Neutrophil (primary cell): ENCODE results near the gene PCDHA7.
"Not testable (repeated sequence)": the region's sequence is repeated elsewhere in the genome, so short reads cannot be mapped to it uniquely, and the experiment has no call there.

Experiments used
- H3K27ac ChIP-seq: fragments of 200-600 bp; sonication (generic); 2 replicates; pipeline ENCODE4 v1.5.1; 2016; ENCODE audit warnings: mild to moderate bottlenecking, moderate library complexity
- H3K27me3 ChIP-seq: fragments of 200-600 bp; sonication (generic); 2 replicates; pipeline ENCODE4 v1.6.0; 2016; ENCODE audit warnings: mild to moderate bottlenecking
- H3K36me3 ChIP-seq: fragments of 200-600 bp; sonication (generic); 2 replicates; pipeline ENCODE4 v1.5.1; 2017
- H3K4me1 ChIP-seq, 2 experiments: fragments of 200-600 bp in 1 of 2; sonication (generic) in 1 of 2; 1 replicate in 1 of 2; 2 replicates in 1 of 2; pipeline versions ENCODE4 v1.5.1 to v1.6.1; 2013 to 2016; ENCODE audit warnings: low read depth in 1 of 2, low read length in 1 of 2, mild to moderate bottlenecking in 1 of 2, moderate library complexity in 1 of 2; ENCODE audit not compliant: control insufficient read depth in 1 of 2, insufficient read depth in 1 of 2
- H3K4me3 ChIP-seq, 2 experiments: fragments of 200-600 bp in 1 of 2; sonication (generic) in 1 of 2; 1 replicate in 1 of 2; 2 replicates in 1 of 2; pipeline ENCODE4 v1.5.1; 2013 to 2016; ENCODE audit warnings: low read depth in 1 of 2, low read length in 1 of 2, mild to moderate bottlenecking in 1 of 2, moderate library complexity in 1 of 2
- H3K9me3 ChIP-seq: fragments of 200-600 bp; sonication (generic); 2 replicates; pipeline ENCODE4 v1.5.1; 2016
- TF ChIP-seq, protein P1 (sequence below): fragments of 200-600 bp; sonication (generic); IDR thresholded peaks from 2 replicates; pipeline ENCODE4 v1.5.1; 2016; ENCODE audit warnings: antibody characterized with exemption

The PCDHA7 gene

DNA sequence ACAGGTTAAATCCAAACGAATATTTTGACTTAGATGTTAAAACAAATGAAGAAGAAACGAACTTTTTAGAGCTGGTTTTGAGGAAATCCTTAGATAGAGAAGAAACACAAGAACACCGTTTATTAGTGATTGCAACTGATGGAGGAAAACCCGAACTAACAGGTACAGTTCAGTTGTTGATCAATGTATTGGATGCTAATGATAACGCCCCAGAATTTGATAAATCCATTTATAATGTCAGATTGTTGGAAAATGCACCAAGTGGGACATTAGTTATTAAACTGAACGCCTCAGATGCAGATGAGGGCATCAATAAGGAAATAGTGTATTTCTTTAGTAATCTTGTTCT is 11.8 kb upstream of the PCDHA7 start:
- no peak overlapping the region for H3K27ac ChIP-seq
- H3K4me1 ChIP-seq, result no peaks in the 10 kb centered on the region
- no peak overlapping the region for H3K4me3 ChIP-seq
- TF ChIP-seq, protein P1, sequence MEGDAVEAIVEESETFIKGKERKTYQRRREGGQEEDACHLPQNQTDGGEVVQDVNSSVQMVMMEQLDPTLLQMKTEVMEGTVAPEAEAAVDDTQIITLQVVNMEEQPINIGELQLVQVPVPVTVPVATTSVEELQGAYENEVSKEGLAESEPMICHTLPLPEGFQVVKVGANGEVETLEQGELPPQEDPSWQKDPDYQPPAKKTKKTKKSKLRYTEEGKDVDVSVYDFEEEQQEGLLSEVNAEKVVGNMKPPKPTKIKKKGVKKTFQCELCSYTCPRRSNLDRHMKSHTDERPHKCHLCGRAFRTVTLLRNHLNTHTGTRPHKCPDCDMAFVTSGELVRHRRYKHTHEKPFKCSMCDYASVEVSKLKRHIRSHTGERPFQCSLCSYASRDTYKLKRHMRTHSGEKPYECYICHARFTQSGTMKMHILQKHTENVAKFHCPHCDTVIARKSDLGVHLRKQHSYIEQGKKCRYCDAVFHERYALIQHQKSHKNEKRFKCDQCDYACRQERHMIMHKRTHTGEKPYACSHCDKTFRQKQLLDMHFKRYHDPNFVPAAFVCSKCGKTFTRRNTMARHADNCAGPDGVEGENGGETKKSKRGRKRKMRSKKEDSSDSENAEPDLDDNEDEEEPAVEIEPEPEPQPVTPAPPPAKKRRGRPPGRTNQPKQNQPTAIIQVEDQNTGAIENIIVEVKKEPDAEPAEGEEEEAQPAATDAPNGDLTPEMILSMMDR, result no peak
- no peaks in the 10 kb centered on the region for H3K36me3 ChIP-seq
- H3K9me3 ChIP-seq, result peaks cover 25% of the 10 kb centered on the region
- H3K27me3 ChIP-seq, result peaks cover 3% of the 10 kb centered on the region

DNA sequence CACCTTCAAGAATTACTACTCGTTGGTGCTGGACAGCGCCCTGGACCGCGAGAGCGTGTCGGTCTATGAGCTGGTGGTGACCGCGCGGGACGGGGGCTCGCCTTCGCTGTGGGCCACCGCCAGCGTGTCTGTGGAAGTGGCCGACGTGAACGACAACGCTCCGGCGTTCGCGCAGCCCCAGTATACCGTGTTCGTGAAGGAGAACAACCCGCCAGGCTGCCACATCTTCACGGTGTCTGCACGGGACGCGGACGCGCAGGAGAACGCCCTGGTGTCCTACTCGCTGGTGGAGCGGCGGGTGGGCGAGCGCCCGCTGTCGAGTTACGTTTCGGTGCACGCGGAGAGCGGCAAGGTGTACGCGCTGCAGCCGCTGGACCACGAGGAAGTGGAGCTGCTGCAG is 11.1 kb upstream of the PCDHA7 start:
- H3K36me3 ChIP-seq, H3K4me1 ChIP-seq, H3K27ac ChIP-seq, H3K4me3 ChIP-seq: not testable (repeated sequence)
- H3K9me3 ChIP-seq, result peaks cover 30% of the 10 kb centered on the region
- peaks cover 10% of the 10 kb centered on the region for H3K27me3 ChIP-seq

DNA sequence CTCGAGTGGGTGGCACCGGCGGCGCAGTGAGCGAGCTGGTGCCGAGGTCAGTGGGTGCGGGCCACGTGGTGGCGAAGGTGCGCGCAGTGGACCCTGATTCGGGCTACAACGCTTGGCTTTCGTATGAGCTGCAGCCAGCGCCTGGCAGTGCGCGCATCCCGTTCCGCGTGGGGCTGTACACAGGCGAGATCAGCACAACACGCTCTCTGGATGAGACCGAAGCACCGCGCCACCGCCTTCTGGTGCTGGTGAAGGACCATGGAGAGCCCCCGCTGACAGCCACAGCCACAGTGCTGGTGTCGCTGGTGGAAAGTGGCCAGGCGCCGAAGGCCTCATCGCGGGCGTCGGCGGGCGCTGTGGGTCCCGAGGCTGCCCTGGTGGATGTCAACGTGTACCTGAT is 10.6 kb upstream of the PCDHA7 start:
- TF ChIP-seq, protein P1, result no peak
- Histone ChIP-seq H3K4me3 (no peak overlapping the region), H3K27me3 (peaks cover 15% of the 10 kb centered on the region), H3K4me1 (no peaks in the 10 kb centered on the region), H3K36me3 (no peaks in the 10 kb centered on the region), H3K9me3 (peaks cover 35% of the 10 kb centered on the region), H3K27ac (no peak overlapping the region)

DNA sequence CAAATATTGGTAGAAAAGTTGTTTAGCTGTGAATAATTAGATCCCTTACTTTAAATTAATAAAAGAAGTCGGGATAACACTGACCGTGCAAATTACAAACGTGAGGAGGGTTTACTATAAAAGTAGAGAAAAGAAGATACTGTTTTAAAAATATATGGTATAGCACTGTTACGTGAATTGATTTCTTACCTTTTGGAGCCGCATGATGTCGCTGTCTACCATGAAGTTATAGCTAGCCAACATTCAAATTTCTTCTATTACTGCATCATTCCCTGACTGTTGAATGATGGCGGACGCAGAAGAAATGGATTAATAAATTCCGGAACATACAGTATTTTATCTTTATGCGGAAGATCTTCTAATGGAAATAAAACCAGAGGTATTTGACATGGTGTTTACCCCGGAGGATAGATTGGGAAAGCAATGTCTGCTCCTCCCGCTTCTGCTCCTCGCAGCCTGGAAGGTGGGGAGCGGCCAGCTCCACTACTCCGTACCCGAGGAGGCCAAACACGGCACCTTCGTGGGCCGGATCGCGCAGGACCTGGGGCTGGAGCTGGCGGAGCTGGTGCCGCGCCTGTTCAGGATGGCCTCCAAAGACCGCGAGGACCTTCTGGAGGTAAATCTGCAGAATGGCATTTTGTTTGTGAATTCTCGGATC is 6.2 kb upstream of the PCDHA7 start, which contains the start of gene PCDHA6:
TSS of gene PCDHA6 (plus strand) at position 257 of the 658 bp plus-strand sequence. CDS start at position 389, 132 bp downstream.
- Histone ChIP-seq H3K4me3 (no peak within 1 kb of the TSS), H3K9me3 (peaks cover 22% of the 10 kb centered on the region)
- TF ChIP-seq, protein P1, result no peak

DNA sequence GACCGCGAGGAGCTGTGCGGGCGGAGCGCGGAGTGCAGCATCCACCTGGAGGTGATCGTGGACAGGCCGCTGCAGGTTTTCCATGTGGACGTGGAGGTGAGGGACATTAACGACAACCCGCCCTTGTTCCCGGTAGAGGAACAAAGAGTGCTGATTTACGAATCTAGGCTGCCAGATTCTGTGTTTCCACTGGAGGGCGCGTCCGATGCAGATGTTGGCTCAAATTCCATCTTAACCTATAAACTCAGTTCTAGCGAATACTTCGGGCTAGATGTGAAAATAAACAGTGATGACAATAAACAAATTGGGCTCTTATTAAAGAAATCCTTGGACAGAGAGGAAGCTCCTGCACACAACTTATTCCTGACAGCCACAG is 5.7 kb upstream of the PCDHA7 start:
- no peak overlapping the region for H3K27ac ChIP-seq
- H3K4me3 ChIP-seq, result no peak overlapping the region
- H3K36me3 ChIP-seq, result no peaks in the 10 kb centered on the region
- no peaks in the 10 kb centered on the region for H3K4me1 ChIP-seq
- peaks cover 21% of the 10 kb centered on the region for H3K9me3 ChIP-seq
- H3K27me3 ChIP-seq, result peaks cover 29% of the 10 kb centered on the region
- TF ChIP-seq, protein P1, result no peak

More for the DNA sequence above, 6.2 kb upstream of the PCDHA7 start, which contains the start of gene PCDHA6:
- H3K36me3 ChIP-seq, result no peaks in the 10 kb centered on the region
- no peak within 1 kb of the TSS for H3K27ac ChIP-seq
- H3K27me3 ChIP-seq, result peaks cover 29% of the 10 kb centered on the region
- no peaks in the 10 kb centered on the region for H3K4me1 ChIP-seq

DNA sequence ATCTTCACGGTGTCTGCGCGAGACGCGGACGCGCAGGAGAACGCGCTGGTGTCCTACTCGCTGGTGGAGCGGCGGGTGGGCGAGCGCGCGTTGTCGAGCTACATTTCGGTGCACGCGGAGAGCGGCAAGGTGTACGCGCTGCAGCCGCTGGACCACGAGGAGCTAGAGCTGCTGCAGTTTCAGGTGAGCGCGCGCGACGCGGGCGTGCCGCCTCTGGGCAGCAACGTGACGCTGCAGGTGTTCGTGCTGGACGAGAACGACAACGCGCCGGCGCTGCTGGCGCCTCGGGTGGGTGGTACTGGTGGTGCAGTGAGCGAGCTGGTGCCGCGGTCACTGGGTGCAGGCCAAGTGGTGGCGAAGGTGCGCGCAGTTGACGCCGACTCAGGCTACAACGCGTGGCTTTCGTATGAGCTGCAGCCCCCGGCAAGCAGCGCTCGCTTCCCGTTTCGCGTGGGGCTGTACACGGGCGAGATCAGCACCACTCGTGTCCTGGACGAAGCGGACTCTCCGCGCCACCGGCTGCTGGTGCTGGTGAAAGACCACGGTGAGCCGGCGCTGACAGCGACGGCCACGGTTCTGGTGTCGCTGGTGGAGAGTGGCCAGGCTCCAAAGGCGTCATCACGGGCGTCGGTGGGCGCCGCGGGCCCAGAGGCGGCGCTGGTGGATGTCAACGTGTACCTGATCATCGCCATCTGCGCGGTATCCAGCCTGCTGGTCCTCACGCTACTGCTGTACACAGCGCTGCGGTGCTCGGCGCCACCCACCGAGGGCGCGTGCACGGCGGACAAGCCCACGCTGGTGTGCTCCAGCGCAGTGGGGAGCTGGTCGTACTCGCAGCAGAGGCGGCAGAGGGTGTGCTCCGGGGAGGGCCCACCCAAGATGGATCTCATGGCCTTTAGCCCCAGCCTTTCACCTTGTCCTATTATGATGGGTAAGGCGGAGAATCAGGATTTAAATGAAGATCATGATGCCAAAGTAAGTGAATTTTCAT is 4.3 kb upstream of the PCDHA7 start:
- H3K27me3 ChIP-seq, result peaks cover 36% of the 10 kb centered on the region
- H3K9me3 ChIP-seq, result peaks cover 19% of the 10 kb centered on the region
- H3K27ac ChIP-seq, H3K36me3 ChIP-seq, H3K4me3 ChIP-seq, H3K4me1 ChIP-seq: not testable (repeated sequence)

DNA sequence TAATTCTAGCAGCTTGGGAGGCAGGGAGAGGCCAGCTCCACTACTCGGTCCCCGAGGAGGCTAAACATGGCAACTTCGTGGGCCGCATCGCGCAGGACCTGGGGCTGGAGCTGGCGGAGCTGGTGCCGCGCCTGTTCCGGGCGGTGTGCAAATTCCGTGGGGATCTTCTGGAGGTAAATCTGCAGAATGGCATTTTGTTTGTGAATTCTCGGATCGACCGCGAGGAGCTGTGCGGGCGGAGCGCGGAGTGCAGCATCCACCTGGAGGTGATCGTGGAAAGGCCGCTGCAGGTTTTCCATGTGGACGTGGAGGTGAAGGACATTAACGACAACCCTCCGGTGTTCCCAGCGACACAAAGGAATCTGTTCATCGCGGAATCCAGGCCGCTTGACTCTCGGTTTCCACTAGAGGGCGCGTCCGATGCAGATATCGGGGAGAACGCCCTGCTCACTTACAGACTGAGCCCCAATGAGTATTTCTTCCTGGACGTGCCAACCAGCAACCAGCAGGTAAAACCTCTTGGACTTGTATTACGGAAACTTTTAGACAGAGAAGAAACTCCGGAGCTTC is 455 bp downstream of the PCDHA7 start:
- H3K27me3 ChIP-seq, result peaks cover 28% of the 10 kb centered on the region
- H3K27ac ChIP-seq, H3K36me3 ChIP-seq, H3K4me3 ChIP-seq, H3K4me1 ChIP-seq: not testable (repeated sequence)
- H3K9me3 ChIP-seq, result peaks cover 14% of the 10 kb centered on the region
